GM11168 (cell line): ENCODE results near the gene RFPL1.
"Not testable (repeated sequence)": the region's sequence is repeated elsewhere in the genome, so short reads cannot be mapped to it uniquely, and the experiment has no call there.

Source experiments
- in situ Hi-C: fragments of 300-500 bp; cut with MboI; formaldehyde crosslinking; loops from one replicate; pipeline ENCODE4 v1.12.0; 2022; ENCODE audit warnings: low sequenced_read_pairs; ENCODE audit not compliant: unreplicated experiment

The RFPL1 gene

GRCh38 chr22:29438283-29438682 lies at the start of gene RFPL1:
RFPL1 (plus strand) TSS chr22:29438583.
- in situ Hi-C loops, result not testable (repeated sequence)

DNA sequence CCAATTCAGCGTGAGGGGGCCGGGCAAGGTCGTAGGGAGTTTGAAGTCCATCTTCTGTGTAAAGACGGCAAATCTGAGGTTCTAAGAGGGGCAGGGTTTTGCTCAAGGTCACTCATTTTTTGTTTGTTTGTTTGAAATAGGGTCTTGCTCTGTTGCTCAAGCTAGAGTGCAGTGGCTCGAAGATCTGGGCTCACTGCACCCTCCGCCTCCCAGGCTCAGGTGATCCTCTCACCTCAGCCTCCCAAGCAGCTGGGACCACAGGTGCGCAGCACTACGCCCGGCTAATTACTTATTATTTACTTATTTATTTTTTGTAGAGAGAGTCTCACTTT lies 49.7 kb upstream of the RFPL1 start:
- in situ Hi-C loops, result no loop called here

- in situ Hi-C loops, result no loop called here
Observed at GRCh38 chr22:29390270-29390669, 48.1 kb upstream of the RFPL1 start.

DNA sequence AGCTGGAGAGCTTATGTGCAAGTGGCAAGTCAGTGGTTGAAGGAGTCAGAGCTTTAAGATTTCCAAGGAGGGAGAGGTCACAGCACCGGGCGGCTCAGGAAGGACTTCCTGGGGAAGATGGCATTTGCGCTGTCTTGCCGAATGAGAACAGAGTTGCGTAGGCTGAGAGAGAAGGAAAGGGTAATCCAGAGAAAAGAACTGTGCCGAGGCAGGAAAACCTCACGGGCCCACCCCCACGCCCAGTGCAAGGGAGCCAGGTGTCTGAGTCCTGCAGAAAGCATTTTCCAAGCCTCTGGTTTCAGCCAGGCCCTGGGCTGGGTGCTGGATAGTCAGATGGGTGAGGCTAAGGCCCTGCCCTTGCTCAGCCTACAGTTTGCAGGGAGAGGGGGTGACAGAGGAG lies 46.8 kb upstream of the RFPL1 start:
- in situ Hi-C loops, result no loop called here

DNA sequence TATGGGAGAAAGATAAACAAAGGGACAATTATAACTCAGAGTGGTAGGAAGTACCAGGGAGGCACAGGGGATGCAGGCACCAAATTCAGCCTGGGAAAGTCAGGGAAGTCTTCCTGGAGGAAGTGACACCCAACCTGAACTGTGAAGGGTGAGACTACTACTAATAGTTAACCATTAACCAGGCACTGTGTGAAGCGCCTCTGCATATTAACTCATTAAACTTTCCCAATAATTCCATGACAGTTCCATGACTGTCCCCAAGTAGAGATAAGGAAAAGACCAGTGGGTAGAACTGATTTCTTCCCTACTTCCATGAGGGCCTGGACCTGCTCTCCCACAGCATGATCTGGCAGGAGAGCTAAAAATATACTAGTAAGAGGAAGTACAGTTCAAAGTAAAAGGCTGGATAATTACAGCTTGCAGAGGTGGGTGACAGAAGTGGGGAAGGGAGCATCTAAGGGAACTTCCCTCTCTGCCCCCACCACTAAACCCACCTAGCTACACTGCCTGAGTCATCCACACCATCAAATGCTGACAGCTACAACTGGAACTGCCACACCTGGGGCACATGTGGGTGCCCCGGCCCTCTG lies 45.3 kb upstream of the RFPL1 start:
- in situ Hi-C loops, result no loop called here

GRCh38 chr22:29394931-29395581 lies 43.3 kb upstream of the RFPL1 start:
- in situ Hi-C loops, result no loop called here

- in situ Hi-C loops, result no loop called here
Observed at GRCh38 chr22:29396126-29396525, 42.3 kb upstream of the RFPL1 start.

GRCh38 chr22:29397791-29398190 lies 40.6 kb upstream of the RFPL1 start:
- in situ Hi-C loops, result no loop called here

GRCh38 chr22:29400576-29400975 lies 37.8 kb upstream of the RFPL1 start:
- in situ Hi-C loops, result no loop called here

GRCh38 chr22:29401538-29401937 lies 36.8 kb upstream of the RFPL1 start:
- in situ Hi-C loops, result not testable (repeated sequence)

- in situ Hi-C loops, result no loop called here
Observed at GRCh38 chr22:29408940-29409339, 29.4 kb upstream of the RFPL1 start.

DNA sequence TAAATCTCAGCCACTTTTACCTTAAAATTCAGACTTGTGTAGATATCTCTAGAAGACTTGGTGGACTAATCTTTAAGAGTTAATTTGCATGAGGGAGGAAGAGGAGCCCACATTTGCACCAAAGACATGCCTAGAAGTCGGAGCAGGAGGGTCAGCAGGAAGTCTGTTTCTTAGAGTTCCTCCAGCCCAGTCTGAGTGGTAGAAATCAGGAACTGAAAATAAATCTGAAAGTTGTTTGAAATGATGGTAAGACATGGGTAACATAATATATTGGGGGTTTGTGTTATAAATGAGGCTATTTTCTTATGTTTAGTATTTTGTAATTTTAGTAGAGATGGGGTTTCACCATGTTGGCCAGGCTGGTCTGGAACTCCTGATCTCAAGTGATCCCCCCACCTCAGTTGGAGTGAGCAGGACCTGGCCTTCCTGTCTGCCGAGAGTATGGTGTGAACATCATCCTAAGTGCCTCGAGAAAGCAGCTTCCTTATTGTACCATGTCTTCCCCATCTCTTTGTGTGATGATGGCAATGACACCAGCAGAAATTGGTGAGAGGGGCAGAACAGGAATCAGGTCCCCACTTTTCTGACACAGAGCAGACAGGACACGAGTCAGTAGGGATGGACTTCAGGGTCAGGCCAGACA lies 26.7 kb upstream of the RFPL1 start:
- in situ Hi-C loops, result not testable (repeated sequence)

GRCh38 chr22:29412772-29413171 lies 25.6 kb upstream of the RFPL1 start:
- in situ Hi-C loops, result not testable (repeated sequence)

DNA sequence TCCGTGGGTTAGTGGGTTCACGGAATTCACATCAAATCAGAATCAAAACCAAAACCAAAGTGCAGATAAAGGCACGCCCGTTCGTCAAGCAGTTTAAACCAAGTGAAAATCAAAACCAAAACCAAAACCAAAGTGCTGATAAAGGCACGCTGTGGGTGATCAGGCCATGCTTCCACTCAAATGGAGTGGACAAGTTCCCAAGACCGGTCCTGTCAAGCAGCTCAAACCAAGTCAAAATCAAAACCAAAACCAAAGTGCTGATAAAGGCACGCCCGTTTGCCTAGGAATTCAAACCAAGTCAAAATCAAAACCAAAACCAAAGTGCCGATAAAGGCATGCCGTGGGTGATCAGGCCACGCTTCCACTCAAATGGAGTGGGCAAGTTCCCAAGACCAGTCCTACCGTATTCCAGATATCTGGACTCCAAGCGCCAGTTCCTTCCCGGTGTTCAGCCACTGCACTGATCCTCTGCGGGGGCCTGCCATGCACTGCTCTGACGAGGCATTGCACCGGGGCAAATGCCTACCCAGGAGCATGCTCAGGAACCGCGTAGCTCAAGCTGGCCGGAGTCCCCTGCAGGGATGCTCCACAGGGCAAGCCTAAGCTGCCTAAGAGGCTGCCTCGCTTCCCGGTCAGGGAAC lies 23.3 kb upstream of the RFPL1 start:
- in situ Hi-C loops, result not testable (repeated sequence)

DNA sequence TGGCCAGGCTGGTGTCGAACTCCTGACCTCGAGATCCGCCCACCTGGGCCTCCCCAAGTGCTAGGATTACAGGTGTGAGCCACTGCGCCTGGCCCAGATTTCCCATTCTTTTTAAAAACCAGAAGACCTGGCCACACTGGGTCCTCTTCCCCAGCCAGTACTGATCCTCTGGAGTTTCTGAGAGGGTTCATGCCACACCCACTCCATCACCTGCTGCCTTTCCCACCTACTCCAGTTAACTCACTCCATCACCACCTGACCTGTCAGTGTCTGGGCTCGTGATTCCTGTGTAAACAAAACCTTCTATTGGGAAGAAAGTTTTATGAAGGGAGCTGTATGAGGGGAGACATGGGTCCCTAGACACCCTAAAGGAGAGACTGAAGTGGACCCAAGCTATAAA lies 19.7 kb upstream of the RFPL1 start:
- in situ Hi-C loops, result not testable (repeated sequence)

DNA sequence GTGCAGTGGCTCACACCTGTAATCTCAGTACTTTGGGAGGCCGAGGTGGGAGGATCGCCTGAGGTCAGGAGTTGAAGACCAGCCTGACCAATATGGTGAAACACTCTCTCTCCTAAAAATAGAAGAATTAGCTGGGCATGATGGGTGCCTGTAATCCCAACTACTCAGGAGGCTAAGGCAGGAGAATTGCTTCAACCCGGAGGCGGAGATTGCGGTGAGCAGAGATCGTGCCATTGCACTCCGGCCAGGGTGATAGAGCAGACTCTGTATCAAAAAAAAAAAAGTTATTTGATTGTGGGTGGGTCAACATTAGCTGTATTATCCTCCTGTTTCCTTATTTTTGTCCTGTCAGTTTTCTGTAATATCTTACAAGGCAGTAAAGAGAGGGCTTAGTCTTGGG lies 11.9 kb upstream of the RFPL1 start:
- in situ Hi-C loops, result no loop called here

- in situ Hi-C loops, result no loop called here
Observed at GRCh38 chr22:29427176-29427760, 11.1 kb upstream of the RFPL1 start.

DNA sequence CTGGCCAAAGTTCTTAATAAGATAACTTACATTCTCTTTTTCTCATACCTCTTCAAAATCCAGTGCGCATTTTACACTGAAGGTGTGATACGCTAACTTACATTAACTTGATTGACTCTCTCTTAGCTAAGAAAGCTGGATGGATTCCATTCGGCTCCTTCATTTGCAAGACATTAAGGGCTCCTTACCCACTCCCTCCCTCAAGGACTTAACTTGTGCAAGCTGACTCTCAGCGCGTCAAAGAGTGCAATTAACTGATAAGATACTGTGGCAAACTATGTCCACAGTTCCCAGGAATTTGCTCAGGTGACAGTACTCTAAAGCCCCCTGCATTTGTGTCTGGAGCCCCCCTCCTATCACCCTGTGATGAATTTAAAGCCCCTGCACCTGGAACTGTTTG lies 6.4 kb upstream of the RFPL1 start:
- in situ Hi-C loops, result no loop called here

DNA sequence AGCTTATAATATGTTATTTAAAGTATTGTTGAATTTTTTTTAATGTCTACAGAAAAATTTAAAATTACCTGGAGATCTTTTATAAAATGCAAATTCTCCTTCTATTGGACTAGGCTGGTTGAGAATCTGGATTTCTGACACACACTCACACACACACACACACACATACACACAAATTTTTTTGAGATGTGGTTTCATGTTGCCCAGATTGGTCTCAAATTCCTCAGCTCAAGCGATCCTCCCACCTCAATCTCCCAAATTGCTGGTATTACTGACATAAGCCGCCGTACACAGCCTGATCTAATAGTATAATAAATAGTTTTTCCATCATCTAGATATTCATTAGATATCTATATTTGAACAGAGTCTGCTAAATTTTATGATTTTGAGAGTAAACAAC lies 4.5 kb upstream of the RFPL1 start:
- in situ Hi-C loops, result no loop called here

GRCh38 chr22:29434288-29434687 lies 4.1 kb upstream of the RFPL1 start:
- in situ Hi-C loops, result no loop called here
